ENCODE data around the gene SH3RF3.

GRCh38 chr2:109242210-109242653 lies 113.2 kb downstream of the SH3RF3 start:
- TF ChIP-seq CTCF (IDR thresholded peaks at IDR 0.05) (no peak), POLR2A (IDR thresholded peaks at IDR 0.05) (no peak), POLR2AphosphoS5 (IDR thresholded peaks at IDR 0.05) (no peak)

All from upper lobe of left lung (tissue), 4 donors.